A549 (cell line): ENCODE data around the gene HNRNPAB. TPM values are rescaled to one million over a fixed set of nuclear protein-coding genes. Genes with fewer than 3 reads are reported as not detected.
"Not testable (repeated sequence)": the region's sequence is repeated elsewhere in the genome, so short reads cannot be mapped to it uniquely, and the experiment has no call there.

Experiments
- ATAC-seq, 2 experiments: fragments of 200-7000 bp in 1 of 2; fragments of >200 bp in 1 of 2; cut with Nextera tagmentation in 1 of 2; cut with Tn5 transposase in 1 of 2; 3 replicates each; pipeline versions ENCODE4 v1.8.0 to v1.9.1; 2018 to 2020; ENCODE audit warnings: mild to moderate bottlenecking in 1 of 2, moderate library complexity in 1 of 2
- CTCF ChIA-PET: fragments of 300-600 bp; sonication (Branson Sonifier 250); formaldehyde crosslinking; extraction: SDS; loops from one replicate; lab custom pipeline; 2021; ENCODE audit warnings: antibody characterized with exemption, inconsistent platforms; lab: Yijun Ruan, JAX
- POLR2A ChIA-PET: fragments of 350-600 bp; formaldehyde crosslinking; extraction: SDS; loops from one replicate; lab custom pipeline; 2021; ENCODE audit warnings: antibody characterized with exemption, inconsistent platforms; lab: Yijun Ruan, JAX
- DNase-seq, 2 experiments: peaks; one replicate each; pipeline versions ENCODE4 v3.0.0 to v3.0.0-alpha.2; 2011 to 2016; ENCODE audit warnings: low read depth in 1 of 2, low spot score in 1 of 2
- FAIRE-seq: peaks from 2 replicates; lab custom pipeline; 2011; peaks lifted over from hg19 to GRCh38; lab: Jason Lieb, UNC
- H3K27ac ChIP-seq, 2 experiments: fragments of >200 bp; sonication (Bioruptor Twin); formaldehyde crosslinking; 3 replicates each; pipeline ENCODE4 v1.5.1; 2016 to 2017
- H3K4me1 ChIP-seq: fragments of >200 bp; sonication (Bioruptor Twin); formaldehyde crosslinking; 3 replicates; pipeline ENCODE4 v1.6.1; 2016
- H3K4me2 ChIP-seq: fragments of >200 bp; sonication (Bioruptor Twin); formaldehyde crosslinking; 3 replicates; pipeline ENCODE4 v1.6.1; 2016
- H3K4me3 ChIP-seq: fragments of >200 bp; sonication (Bioruptor Twin); formaldehyde crosslinking; 3 replicates; pipeline ENCODE4 v1.5.1; 2016
- H3K9me3 ChIP-seq: fragments of >200 bp; sonication (Bioruptor Twin); formaldehyde crosslinking; 3 replicates; pipeline ENCODE4 v1.6.1; 2016
- CBX2 ChIP-seq: fragments of 200-600 bp; sonication (generic); IDR thresholded peaks from 2 replicates; pipeline ENCODE4 v1.6.1; 2016; ENCODE audit warnings: low read depth, mild to moderate bottlenecking, borderline replicate concordance
- CEBPB ChIP-seq, 2 experiments: fragments of >200 bp in 1 of 2; sonication (Bioruptor Twin) in 1 of 2; formaldehyde crosslinking in 1 of 2; IDR thresholded peaks; 2 replicates each; pipeline ENCODE4 v1.6.1; 2012 to 2016
- EHF ChIP-seq: fragments of 250-450 bp; sonication (Bioruptor Pico); IDR thresholded peaks from 2 replicates; pipeline ENCODE4 v1.5.0; 2020; ENCODE audit warnings: mild to moderate bottlenecking
- EHMT2 ChIP-seq: fragments of 200-600 bp; sonication (generic); IDR thresholded peaks from 2 replicates; pipeline ENCODE4 v1.6.1; 2016; ENCODE audit warnings: antibody characterized with exemption, low read depth, mild to moderate bottlenecking, moderate library complexity
- ESRRA ChIP-seq: fragments of 150-350 bp; IDR thresholded peaks from 2 replicates; pipeline ENCODE4 v1.6.1; 2014; ENCODE audit warnings: mild to moderate bottlenecking, low read length, borderline replicate concordance
- GATA3 ChIP-seq: IDR thresholded peaks from 2 replicates; pipeline ENCODE4 v1.6.1; 2012; ENCODE audit warnings: borderline replicate concordance
- HEYL ChIP-seq: fragments of 250-450 bp; sonication (Bioruptor Pico); IDR thresholded peaks from 2 replicates; pipeline ENCODE4 v1.8.0; 2021; ENCODE audit warnings: mild to moderate bottlenecking, moderate library complexity
- HOXB5 ChIP-seq: fragments of 250-450 bp; sonication (Bioruptor Pico); IDR thresholded peaks from 2 replicates; pipeline ENCODE4 v1.5.0; 2020; ENCODE audit warnings: mild to moderate bottlenecking, moderate library complexity
- JUN ChIP-seq, 2 experiments: fragments of >200 bp; sonication (Bioruptor Twin); formaldehyde crosslinking; IDR thresholded peaks; 2 replicates in 1 of 2; 3 replicates in 1 of 2; pipeline ENCODE4 v1.6.1; 2016 to 2017
- KDM5A ChIP-seq: fragments of 200-600 bp; sonication (generic); IDR thresholded peaks from 2 replicates; pipeline ENCODE4 v1.6.1; 2016; ENCODE audit warnings: antibody characterized with exemption, mild to moderate bottlenecking
- MAFK ChIP-seq: fragments of 450-650 bp; IDR thresholded peaks from 2 replicates; pipeline ENCODE4 v1.6.1; 2014; ENCODE audit not compliant: partially characterized antibody
- NFE2L2 ChIP-seq: fragments of 150-350 bp; conservative IDR thresholded peaks from 2 replicates; pipeline ENCODE4 v1.6.1; 2014; ENCODE audit warnings: low read length
- PHF8 ChIP-seq: fragments of 200-600 bp; sonication (generic); IDR thresholded peaks from 2 replicates; pipeline ENCODE4 v1.6.1; 2016; ENCODE audit warnings: low read depth, mild to moderate bottlenecking, antibody characterized with exemption, moderate library complexity, borderline replicate concordance
- POLR2A ChIP-seq: IDR thresholded peaks from 2 replicates; pipeline ENCODE4 v1.6.1; 2012; ENCODE audit warnings: mild to moderate bottlenecking, low read length
- RARB ChIP-seq: fragments of 250-450 bp; sonication (Bioruptor Pico); IDR thresholded peaks from 2 replicates; pipeline ENCODE4 v1.8.0; 2021; ENCODE audit warnings: mild to moderate bottlenecking, moderate library complexity
- RNF2 ChIP-seq: fragments of 200-600 bp; sonication (generic); IDR thresholded peaks from 2 replicates; pipeline ENCODE4 v1.6.1; 2016; ENCODE audit warnings: low read depth, mild to moderate bottlenecking, antibody characterized with exemption, moderate library complexity, borderline replicate concordance
- SMC3 ChIP-seq: fragments of >200 bp; sonication (Bioruptor Twin); formaldehyde crosslinking; IDR thresholded peaks from 3 replicates; pipeline ENCODE4 v1.6.1; 2018; ENCODE audit warnings: inconsistent platforms
- ZFP36 ChIP-seq: fragments of 450-650 bp; IDR thresholded peaks from 2 replicates; pipeline ENCODE4 v1.6.1; 2014; ENCODE audit warnings: borderline replicate concordance; ENCODE audit not compliant: partially characterized antibody
- WGBS: methylation state at CpG from one replicate; pipeline ENCODE4 v1.1.6; 2017; ENCODE audit errors: missing lambda C conversion rate; 5-methylcytosine and 5-hydroxymethylcytosine counted together
- polyA plus RNA-seq, 4 experiments: library from polyadenylated mRNA; depleted of rRNA in 3 of 4; stranded (reverse); fragments of >200 nt; fragmentation: RNase III in 1 of 4; extraction: RNeasy Plus Mini Kit Qiagen cat#74134 plus additional on column Dnase treatment in 1 of 4; gene quantifications; 2 replicates in 3 of 4; 3 replicates in 1 of 4; pipeline ENCODE4 v1.2.3, GENCODE V29; 2011 to 2017
- TF ChIP-seq, protein P1 (sequence below): fragments of 150-350 bp; IDR thresholded peaks from 2 replicates; pipeline ENCODE4 v1.6.1; 2014; ENCODE audit warnings: low read depth, mild to moderate bottlenecking, low read length
- TF ChIP-seq, protein P2 (sequence below): fragments of >200 bp; sonication (Bioruptor Twin); formaldehyde crosslinking; IDR thresholded peaks from 3 replicates; pipeline ENCODE4 v1.5.1; 2016

HNRNPAB gene
- polyA plus RNA-seq, 2 of the 4 experiments (the other 2 are of a cell fraction): 200 to 352 TPM

DNA sequence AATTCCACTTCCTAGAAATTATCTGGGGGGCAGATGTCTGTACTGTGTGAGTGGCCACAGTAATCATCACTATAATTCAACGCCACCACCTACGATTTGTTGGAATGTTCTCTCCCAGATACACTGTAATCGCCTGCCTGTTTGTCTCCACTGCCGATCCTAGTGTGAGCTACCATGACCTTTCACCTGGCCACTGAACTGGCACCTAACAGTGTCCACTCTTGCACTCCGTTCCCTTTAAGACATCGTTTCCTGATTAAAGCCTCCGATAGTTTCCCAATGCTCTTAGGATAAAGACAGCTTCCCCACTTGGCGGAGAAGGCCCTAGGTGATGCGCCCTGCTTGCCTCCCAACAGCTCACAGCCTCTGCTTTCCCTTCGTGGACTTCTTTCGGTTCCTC, 24.3 kb downstream of the HNRNPAB start:
- CTCF ChIA-PET: no interaction called here
- no peak for FAIRE-seq
- POLR2A ChIA-PET: interaction anchor here (0.6 to 1.4 kb wide), 2 partner anchors 10 to 24 kb away, joined by 3 to 4 read pairs; partner anchors contain the start of gene HNRNPAB

DNA sequence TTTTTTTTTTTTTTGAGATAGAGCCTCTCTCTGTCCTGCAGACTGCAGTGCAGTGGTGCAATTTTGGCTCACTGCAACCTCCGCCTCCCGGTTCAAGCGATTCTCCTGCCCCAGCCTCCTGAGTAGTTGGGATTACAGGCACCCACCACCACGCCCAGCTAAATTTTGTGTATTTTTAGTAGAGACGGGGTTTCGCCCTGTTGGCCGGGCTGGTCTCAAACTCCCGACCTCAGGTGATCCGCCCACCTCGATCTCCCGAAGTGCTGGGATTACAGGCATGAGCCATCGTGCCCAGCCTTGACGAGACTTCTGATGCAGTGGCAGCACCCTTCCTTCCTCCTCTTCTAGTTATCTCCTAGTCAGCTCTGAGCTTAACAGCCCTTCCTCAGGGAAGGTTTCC, 24.8 kb downstream of the HNRNPAB start:
- CTCF ChIA-PET, H3K27ac ChIP-seq, DNase-seq, ATAC-seq, H3K4me3 ChIP-seq, H3K4me2 ChIP-seq, FAIRE-seq, H3K9me3 ChIP-seq: not testable (repeated sequence)
- POLR2A ChIA-PET: interaction anchor here (1.4 kb wide), 1 partner anchor 25 kb away, joined by 4 read pairs; the partner anchor contains the start of gene HNRNPAB
- H3K4me1 ChIP-seq: peaks cover 18% of the 10 kb centered on the region
- 88% methylated on average over 13 of the region's 13 CpGs for WGBS

More for the DNA sequence above, 24.3 kb downstream of the HNRNPAB start:
- DNase-seq: no peak
- WGBS: 97% methylated on average over 11 of the region's 11 CpGs
- no peak for ATAC-seq
- no peak overlapping the region for H3K4me3 ChIP-seq
- no peak overlapping the region for H3K4me2 ChIP-seq
- peaks cover 18% of the 10 kb centered on the region for H3K4me1 ChIP-seq
- no peak overlapping the region for H3K27ac ChIP-seq
- H3K9me3 ChIP-seq: no peaks in the 10 kb centered on the region
- TF ChIP-seq PHF8: no peak
- TF ChIP-seq, all 56 proteins: peak for 0

DNA sequence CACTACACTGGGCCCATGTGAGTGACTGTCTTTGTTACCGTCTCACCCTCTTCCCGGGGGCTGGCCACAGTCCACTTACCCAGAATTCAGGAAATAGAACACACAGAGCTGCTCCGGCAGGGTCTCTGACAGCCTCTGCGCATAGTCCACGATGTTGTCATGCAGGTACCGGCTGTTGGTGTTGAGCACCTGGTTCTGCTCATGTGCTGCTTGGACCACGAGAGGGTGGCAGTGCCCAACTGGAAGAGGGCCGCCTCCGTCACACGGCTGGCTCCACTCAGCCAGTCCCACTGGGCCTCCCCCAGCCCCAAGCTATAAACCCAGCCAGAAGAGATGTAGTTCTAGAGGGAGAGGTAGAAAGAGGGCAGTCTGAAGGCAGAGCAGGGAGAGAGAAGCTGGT, 25.5 kb downstream of the HNRNPAB start:
- no peak for DNase-seq
- Histone ChIP-seq H3K4me2 (no peak overlapping the region), H3K9me3 (no peaks in the 10 kb centered on the region), H3K27ac (no peak overlapping the region), H3K4me1 (peaks cover 18% of the 10 kb centered on the region), H3K4me3 (no peak overlapping the region)
- TF ChIP-seq JUN (IDR thresholded peaks at IDR 0.05) (no peak), ESRRA (no peak), HOXB5 (no peak), SMC3 (no peak), EHMT2 (no peak), PHF8 (no peak), NFE2L2 (no peak), GATA3 (no peak), POLR2A (no peak), MAFK (no peak), ZFP36 (no peak), HEYL (no peak), KDM5A (no peak), CEBPB (IDR thresholded peaks at IDR 0.05) (no peak), RNF2 (no peak), EHF (CRISPR knock-in tag) (no peak), RARB (CRISPR knock-in tag) (no peak), CBX2 (no peak)
- TF ChIP-seq, protein P1, sequence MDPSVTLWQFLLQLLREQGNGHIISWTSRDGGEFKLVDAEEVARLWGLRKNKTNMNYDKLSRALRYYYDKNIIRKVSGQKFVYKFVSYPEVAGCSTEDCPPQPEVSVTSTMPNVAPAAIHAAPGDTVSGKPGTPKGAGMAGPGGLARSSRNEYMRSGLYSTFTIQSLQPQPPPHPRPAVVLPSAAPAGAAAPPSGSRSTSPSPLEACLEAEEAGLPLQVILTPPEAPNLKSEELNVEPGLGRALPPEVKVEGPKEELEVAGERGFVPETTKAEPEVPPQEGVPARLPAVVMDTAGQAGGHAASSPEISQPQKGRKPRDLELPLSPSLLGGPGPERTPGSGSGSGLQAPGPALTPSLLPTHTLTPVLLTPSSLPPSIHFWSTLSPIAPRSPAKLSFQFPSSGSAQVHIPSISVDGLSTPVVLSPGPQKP: no peak
- TF ChIP-seq, protein P2, sequence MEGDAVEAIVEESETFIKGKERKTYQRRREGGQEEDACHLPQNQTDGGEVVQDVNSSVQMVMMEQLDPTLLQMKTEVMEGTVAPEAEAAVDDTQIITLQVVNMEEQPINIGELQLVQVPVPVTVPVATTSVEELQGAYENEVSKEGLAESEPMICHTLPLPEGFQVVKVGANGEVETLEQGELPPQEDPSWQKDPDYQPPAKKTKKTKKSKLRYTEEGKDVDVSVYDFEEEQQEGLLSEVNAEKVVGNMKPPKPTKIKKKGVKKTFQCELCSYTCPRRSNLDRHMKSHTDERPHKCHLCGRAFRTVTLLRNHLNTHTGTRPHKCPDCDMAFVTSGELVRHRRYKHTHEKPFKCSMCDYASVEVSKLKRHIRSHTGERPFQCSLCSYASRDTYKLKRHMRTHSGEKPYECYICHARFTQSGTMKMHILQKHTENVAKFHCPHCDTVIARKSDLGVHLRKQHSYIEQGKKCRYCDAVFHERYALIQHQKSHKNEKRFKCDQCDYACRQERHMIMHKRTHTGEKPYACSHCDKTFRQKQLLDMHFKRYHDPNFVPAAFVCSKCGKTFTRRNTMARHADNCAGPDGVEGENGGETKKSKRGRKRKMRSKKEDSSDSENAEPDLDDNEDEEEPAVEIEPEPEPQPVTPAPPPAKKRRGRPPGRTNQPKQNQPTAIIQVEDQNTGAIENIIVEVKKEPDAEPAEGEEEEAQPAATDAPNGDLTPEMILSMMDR: no peak
- 96% methylated on average over 7 of the region's 10 CpGs for WGBS
- CTCF ChIA-PET: interaction anchor here (1.2 kb wide), 1 partner anchor 15 kb away, joined by 3 read pairs; no protein-coding TSS in a partner anchor
- POLR2A ChIA-PET: no interaction called here
- no peak for ATAC-seq
- no peak for FAIRE-seq
